Fibroblast of peridontal ligament (primary cell): ENCODE results near the gene POU6F2.
A peak's percentile ranks its signal among the peaks of the same experiment; 100 is the strongest.
"Not testable (repeated sequence)": the region's sequence is repeated elsewhere in the genome, so short reads cannot be mapped to it uniquely, and the experiment has no call there.

Experiments
- DNase-seq: peaks from one replicate; pipeline ENCODE4 v3.0.0-alpha.2; 2010; ENCODE audit errors: extremely low read depth

The POU6F2 gene

DNA sequence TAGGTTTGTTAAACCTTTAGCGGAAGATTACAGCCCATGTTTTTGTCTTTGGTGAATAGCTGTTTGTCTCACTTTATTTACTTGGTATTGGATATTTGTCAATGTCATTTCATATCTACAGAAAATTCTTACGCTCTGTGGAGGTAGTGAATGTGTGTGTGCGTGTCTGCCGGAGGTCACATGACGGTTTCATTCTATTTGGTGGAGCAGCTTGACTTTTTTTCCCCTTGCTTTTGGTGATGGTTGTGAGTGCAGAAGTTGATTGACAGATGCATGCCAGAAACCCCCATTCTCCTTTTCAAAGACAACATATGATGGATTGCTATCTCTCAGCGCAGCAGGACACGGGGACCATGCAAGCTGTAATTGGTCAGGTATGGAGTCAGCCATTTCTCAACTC lies at the start of gene POU6F2:
TSS of gene POU6F2 (plus strand) at position 225 of the 400 bp plus-strand sequence. CDS start at position 270, 45 bp downstream.
- DNase-seq: no peak

DNA sequence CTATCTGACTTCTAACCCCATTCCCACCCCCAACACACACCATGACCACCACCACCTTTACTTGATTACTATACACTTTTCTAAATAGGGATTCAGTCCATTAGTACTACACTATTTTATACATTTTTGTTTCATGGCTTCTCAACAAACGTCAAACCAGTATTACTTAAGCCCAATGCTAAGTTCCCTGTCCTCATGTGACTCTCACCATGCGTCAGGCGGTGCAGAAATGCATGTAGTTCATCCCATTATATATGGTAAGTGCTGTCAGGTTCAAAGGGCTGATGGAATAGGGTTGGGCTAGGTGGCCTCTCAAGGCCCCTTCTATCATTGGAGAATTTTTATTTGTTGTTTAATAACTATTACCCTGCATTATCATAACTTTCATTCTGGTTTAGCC lies 49.2 kb upstream of the POU6F2 start:
- DNase-seq: no peak

DNA sequence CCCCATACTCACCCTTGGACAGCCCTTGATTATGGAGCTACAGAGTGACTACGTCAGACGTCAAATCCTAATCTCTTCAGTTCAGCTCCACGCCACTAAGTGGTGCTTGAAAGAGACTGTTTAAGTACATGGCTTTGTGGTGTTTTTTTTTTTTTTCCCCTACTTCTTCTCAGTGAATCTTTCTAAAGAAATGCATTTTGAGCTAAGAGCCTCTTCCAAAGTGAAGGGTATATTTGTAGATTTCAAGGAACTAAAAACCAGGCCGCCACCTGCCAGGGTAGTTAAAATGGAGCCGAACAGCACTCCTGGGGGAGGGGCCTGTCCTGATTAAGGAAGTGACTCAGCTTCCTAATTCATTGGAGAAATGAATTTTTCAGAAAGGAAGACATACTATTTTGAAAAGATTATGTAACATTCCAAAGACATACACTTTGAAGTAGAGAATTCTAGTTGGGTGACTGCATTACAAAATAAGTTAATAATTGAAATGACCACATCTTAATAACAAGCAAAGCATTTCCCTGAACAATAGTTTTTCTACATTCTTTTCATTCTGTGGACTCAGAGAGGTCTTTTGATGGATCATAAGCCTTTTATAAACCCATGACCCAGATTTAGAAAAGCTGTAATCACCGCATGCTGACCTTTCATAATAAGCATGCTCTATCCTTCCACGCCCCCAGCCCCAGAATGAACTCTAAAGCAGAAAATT lies 48.1 kb upstream of the POU6F2 start:
- no peak for DNase-seq

DNA sequence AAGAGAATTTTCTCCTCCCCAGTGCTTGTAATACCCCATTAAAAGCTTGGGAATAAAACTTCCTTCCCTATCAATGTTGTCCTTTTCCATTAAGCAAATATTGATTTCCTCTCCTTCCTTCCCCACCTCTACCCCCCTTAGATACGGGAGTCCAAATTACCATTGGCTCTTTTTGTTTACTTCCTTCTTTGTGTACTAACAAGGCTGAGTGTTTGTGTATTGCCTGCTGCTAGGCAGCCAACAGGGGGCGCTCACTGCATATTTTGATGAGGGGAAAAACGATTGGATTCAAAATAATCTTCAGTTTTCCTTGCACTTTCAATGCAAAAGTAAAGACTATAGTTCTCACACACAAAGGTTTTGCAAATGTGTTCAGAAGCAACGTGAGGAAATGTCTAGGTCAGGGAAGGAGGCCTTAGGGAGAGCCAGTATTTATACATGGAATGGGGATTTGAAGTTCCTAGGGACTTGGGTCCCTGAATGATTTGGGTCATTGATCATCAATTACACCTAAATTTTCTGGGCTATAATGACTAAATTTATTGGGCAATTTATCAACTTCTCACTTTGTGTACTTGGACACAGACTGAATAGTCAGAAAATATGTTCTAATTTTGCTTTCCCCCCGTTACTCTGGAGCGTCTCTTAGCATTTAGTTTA lies 45.1 kb upstream of the POU6F2 start:
- DNase-seq: peak; percentile 53

DNA sequence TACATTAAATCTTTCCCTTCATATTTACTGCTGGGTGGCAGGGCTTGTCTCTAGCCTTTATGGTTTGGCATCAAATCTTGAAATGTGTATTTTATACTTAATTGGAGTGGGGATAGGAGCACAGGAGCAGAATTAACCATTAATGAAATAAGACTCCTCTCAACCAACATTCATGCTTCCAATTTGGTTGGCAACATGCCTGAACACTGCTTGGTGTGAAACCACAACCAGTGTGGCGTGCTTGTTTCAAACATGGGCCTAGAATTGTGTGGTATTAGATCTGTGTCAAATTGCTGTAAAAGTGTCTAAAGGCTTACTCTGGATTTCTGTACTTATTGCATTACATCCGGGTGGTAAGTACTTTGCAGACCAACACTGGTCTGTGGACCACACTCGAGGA lies 43.7 kb upstream of the POU6F2 start:
- no peak for DNase-seq

- DNase-seq: no peak
These were observed 43.2 kb upstream of the POU6F2 start for GRCh38 chr7:38934536-38934935.

GRCh38 chr7:38936641-38937040 lies 41.1 kb upstream of the POU6F2 start:
- DNase-seq: no peak

GRCh38 chr7:38938001-38938485 lies 39.7 kb upstream of the POU6F2 start:
- peak; percentile 14 for DNase-seq

DNA sequence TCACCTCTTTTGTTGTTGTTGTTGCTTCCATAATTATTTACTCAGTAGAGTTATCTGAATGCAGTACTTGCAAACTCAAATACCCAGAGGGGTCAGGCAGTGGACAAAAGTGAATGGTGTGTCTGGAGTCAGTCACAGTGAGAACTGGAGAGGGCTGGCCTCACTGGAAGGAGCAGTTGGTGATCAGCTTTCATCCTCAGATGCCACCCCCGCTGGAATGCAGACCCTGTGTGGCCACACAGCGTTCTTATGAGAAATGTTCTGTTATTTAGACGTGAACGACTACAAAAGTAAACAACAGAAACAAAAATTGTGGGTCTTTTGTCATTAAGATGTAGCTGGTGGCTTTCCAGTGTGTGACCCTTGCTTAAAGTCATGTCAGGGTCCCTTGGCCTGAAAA lies 39.1 kb upstream of the POU6F2 start:
- no peak for DNase-seq

DNA sequence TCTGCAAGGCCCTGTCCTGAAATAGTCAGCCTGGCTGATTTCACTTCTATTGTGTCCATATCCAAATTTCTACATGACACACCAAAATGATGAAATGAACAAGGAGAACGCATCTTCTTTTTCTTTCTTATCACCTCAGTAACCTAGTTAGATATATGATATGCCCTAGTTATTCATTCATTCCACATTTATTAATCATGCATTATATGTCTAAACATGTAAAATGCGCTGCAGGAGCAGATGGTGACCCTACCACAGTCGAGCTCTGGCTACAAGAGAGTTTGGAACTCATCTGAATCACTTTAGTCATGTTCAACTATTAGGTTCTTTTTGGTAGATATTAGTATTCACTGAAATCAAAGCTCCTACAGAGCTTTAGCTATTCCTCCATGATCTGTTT lies 36.9 kb upstream of the POU6F2 start:
- no peak for DNase-seq

DNA sequence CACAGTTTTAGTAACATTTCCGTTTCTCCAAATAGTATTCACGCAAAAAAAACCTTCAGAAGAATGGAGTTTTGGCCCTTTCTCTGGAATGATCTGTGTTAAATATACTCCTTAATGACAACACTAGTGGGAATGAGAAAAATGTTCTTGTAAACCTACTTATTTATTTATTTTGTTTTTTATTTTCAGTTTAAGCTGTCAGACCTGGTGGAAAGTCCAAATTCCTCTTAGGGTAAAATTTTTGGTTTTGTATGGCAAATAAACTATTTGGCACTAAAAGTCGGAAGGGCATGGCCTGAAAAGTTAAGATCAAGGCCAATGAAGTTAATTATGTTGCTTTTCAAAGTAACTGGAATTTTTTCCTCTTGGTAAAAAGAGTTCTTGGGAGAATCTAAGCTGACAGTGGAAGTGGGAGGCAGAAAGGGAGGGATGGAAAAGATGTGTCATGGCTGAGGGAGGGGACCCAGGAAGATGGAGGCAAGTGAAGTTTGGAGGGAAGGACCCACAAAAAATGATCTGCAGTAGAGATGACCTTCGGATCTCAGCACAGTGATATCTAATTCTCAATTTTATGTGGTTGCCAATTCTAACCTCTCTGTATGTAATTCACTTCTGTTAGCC lies 35.2 kb upstream of the POU6F2 start:
- no peak for DNase-seq

GRCh38 chr7:38947541-38947940 lies 30.2 kb upstream of the POU6F2 start:
- DNase-seq: not testable (repeated sequence)

DNA sequence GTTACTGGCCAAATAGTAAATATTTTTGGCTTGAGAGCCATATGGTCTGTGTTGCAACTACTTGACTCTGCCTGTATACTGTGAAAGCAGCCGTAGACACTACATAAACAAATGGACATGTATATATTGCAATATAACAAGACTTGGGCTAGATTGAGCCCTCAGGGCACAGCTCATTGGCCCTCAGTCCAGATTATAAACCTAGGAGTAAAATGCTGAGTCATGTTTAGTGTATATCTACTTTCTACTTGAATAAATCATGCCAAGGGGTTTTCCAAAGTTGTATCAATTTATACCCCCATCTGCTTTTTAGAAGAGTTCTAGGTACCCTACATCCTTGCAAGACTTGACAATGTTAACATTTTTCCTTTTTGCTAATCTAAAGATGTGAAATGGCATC lies 27.4 kb upstream of the POU6F2 start:
- DNase-seq: no peak

DNA sequence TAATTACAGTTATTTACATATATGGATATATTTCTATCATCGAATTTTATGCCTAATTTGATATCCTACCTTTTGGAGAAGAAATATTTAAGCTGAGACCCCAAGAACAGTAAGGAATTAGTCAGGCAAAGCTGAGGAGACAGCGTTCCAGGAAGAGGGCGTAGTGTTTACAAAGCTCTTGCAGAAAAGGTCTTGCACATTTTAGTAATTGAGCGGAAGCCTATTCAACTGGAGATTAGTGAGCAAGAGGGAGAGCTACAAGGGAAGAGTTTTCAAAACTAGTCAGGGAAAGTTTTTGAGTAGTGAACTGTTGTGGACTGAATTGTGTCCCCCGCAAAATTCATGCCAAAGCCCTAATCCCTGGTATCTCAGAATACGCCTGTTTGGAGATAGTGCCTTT lies 26.5 kb upstream of the POU6F2 start:
- no peak for DNase-seq

DNA sequence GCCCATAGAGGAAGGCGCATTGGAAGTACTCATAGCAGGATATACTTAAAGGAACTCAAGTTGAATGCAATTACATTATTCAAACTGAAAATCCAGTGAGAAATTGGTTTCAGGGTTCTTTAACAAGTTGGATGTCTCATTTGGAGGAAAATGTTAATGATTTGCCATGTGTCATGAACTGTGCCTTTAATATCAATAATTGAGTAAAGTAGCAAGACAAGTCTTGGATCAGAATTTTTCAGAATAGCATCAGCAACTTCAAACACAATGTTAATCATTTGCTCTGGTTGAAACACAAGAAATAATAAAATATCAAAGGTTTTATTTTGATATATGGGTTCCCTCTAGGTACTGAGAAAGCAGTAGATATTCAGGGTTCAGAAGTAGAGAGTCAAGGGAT lies 24.5 kb upstream of the POU6F2 start:
- DNase-seq: no peak

- DNase-seq: no peak
These were observed 23.7 kb upstream of the POU6F2 start for GRCh38 chr7:38953971-38954370.

GRCh38 chr7:38955892-38956291 lies 21.8 kb upstream of the POU6F2 start:
- DNase-seq: no peak

DNA sequence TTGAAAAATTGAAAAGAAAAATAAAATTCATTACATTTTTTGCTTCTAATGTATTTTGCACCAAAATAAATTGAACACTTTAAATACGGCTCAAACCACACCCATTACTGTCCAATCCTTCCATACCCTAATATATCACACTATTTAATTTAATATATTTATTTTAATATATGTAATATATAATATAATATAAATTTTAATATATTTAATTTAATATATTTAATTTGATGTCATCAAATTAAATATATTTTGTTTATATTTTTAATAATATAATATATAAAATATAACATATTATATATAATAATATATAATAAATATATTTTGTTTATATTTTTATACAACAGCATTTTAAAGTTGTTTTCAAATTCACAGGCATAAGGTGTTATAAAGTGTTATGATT lies 15.7 kb upstream of the POU6F2 start:
- no peak for DNase-seq

DNA sequence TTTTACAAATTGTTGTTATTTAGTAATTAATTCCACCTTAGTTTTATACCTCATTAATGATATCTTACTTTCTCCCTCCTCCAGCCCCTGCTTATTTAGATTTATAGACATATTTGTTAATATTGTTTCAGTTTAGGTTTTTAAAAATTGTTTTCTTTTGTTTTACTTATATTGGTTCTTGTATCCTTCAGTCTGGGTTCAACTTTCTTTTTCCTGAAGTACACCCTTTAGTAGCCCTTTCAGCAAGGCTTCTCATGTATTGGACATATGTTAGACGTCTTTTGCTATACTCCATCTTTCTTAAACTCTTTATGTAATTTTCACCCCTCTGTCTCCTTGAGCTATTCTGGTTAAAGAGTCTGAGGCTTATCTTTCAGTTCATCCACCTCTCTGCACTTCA lies 12.8 kb upstream of the POU6F2 start:
- DNase-seq: no peak

GRCh38 chr7:38973760-38974159 lies 3.9 kb upstream of the POU6F2 start:
- DNase-seq: no peak

GRCh38 chr7:38975944-38976392 lies 1.7 kb upstream of the POU6F2 start:
- no peak for DNase-seq

GRCh38 chr7:38978491-38978890 lies 782 bp downstream of the POU6F2 start:
- DNase-seq: no peak

- no peak for DNase-seq
These were observed 14.5 kb downstream of the POU6F2 start for GRCh38 chr7:38992203-38992602.
